ENCODE measurements around the gene CNTNAP2. TPM values are rescaled to one million over a fixed set of nuclear protein-coding genes. Genes with fewer than 3 reads are reported as not detected.
"Not testable (repeated sequence)": the region's sequence is repeated elsewhere in the genome, so short reads cannot be mapped to it uniquely, and the experiment has no call there.

CNTNAP2 gene
- total RNA-seq, 1 donor from 2014 or later = 4.2 TPM

DNA sequence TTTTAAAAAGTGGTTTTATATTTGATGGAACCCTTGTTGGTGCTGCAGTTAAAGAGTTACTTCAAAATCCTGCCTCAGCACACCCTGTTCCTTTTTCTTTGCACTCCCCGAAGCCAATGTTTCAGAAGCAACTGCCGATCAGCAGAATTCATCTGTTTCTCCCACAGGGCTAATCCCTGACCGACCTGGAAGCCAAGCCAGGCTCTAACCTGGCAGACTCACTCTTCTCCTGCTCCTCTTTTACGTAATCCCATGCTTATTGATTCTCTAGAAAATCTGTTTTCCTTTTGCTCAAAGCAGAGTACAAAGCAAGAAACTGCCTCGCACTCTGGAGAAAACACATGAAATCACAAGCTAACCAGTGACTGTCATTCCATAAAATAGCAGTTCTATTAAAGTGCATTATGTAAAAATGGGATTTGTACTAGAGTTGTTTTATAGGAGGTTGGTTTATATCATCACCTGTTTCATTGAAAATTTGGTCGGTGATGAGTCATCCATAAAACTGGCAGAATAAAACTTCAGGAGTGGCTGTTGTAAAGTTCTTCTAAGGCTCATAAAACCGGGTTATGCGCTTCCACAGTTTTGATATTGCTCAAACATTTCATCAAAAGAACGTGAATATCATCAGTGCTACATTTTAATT is 99.9 kb downstream of the CNTNAP2 start:
- H3K9me3 Mint-ChIP-seq = no peaks in the 10 kb centered on the region
- H3K4me1 Mint-ChIP-seq = no peaks in the 10 kb centered on the region
- H3K4me3 Mint-ChIP-seq = no peak overlapping the region
- H3K27ac Mint-ChIP-seq = no peak overlapping the region
- DNase-seq (ENCODE audit: low spot score in 2 of 2, unreplicated experiment in 2 of 2) = no peak
- TF ChIP-seq, protein P1, sequence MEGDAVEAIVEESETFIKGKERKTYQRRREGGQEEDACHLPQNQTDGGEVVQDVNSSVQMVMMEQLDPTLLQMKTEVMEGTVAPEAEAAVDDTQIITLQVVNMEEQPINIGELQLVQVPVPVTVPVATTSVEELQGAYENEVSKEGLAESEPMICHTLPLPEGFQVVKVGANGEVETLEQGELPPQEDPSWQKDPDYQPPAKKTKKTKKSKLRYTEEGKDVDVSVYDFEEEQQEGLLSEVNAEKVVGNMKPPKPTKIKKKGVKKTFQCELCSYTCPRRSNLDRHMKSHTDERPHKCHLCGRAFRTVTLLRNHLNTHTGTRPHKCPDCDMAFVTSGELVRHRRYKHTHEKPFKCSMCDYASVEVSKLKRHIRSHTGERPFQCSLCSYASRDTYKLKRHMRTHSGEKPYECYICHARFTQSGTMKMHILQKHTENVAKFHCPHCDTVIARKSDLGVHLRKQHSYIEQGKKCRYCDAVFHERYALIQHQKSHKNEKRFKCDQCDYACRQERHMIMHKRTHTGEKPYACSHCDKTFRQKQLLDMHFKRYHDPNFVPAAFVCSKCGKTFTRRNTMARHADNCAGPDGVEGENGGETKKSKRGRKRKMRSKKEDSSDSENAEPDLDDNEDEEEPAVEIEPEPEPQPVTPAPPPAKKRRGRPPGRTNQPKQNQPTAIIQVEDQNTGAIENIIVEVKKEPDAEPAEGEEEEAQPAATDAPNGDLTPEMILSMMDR (IDR thresholded peaks at IDR 0.05; ENCODE audit: unreplicated experiment) = no peak
- H3K36me3 Mint-ChIP-seq = no peaks in the 10 kb centered on the region
- H3K27me3 Mint-ChIP-seq (ENCODE audit: low read depth) = peaks cover 13% of the 10 kb centered on the region

DNA sequence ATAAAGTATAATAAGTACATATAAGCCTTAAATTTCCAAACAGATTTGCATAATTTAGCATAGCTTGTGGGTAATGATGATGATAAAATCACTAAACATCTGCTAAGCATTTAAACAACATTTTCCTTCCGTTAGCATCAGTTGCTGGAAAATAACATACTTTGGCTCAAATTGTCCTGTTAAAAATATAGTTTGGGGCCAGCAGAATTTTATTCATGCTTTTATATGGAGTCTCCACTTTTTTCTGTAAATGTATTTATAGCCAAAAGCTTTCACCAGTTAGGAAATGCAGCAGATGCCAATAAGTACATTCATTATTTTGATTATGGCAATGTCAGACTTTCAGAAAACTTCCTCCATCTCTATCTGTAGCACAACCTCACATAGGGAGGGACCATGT is 107.2 kb downstream of the CNTNAP2 start:
- H3K9me3 Mint-ChIP-seq = peaks cover 6% of the 10 kb centered on the region
- no peak overlapping the region for H3K27ac Mint-ChIP-seq
- TF ChIP-seq, protein P1 (IDR thresholded peaks at IDR 0.05; ENCODE audit: unreplicated experiment) = no peak
- H3K4me1 Mint-ChIP-seq = no peaks in the 10 kb centered on the region
- H3K27me3 Mint-ChIP-seq (ENCODE audit: low read depth) = no peaks in the 10 kb centered on the region
- no peak overlapping the region for H3K4me3 Mint-ChIP-seq
- DNase-seq (ENCODE audit: low spot score in 2 of 2, unreplicated experiment in 2 of 2) = no peak
- H3K36me3 Mint-ChIP-seq = no peaks in the 10 kb centered on the region

DNA sequence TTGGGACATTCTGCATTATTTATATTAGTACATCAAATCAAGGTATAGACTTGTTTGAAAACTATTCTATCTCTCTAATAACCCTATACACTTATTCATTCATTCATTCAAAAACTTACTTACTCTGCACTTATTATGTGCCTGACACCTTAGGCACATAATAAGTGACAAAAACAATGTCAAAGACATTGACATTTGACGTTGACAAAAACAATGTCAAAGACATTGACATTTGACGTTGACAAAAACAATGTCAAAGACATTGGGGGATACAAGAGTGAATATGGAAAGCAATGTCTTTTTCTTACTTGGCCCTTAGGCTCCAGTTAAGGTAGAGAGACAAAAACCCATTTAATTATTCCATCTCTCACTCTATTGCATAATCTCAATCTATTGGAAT is 116.0 kb downstream of the CNTNAP2 start:
- Mint-ChIP-seq H3K27ac (no peak overlapping the region), H3K36me3 (no peaks in the 10 kb centered on the region), H3K4me1 (no peaks in the 10 kb centered on the region), H3K27me3 (ENCODE audit: low read depth) (peaks cover 3% of the 10 kb centered on the region), H3K9me3 (no peaks in the 10 kb centered on the region), H3K4me3 (no peak overlapping the region)
- DNase-seq (ENCODE audit: low spot score in 2 of 2, unreplicated experiment in 2 of 2) = no peak
- TF ChIP-seq, protein P1 (IDR thresholded peaks at IDR 0.05; ENCODE audit: unreplicated experiment) = no peak

DNA sequence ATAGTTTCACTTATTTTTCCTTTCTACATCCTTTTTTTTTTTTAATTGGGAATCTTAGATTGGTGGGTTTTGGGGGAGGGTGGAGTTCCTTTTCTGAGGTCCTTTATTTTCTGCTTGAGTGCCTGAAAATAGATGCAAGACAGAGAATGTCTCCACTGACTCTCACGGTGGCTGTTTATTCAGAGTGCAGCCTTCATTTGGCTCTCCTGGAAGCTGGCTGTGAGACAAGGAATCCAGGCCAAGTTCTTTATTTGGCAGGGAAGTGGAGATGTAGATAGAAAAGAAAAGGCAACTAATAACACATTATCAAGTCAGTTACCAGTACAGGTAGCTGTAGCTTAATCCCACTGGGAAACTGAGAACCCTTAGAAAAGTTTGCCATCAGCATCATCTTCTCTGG is 118.6 kb downstream of the CNTNAP2 start:
- TF ChIP-seq, protein P1 (IDR thresholded peaks at IDR 0.05; ENCODE audit: unreplicated experiment) = no peak
- no peaks in the 10 kb centered on the region for H3K36me3 Mint-ChIP-seq
- DNase-seq (ENCODE audit: low spot score in 2 of 2, unreplicated experiment in 2 of 2) = no peak
- H3K4me3 Mint-ChIP-seq = no peak overlapping the region
- no peaks in the 10 kb centered on the region for H3K9me3 Mint-ChIP-seq
- no peaks in the 10 kb centered on the region for H3K4me1 Mint-ChIP-seq
- H3K27me3 Mint-ChIP-seq (ENCODE audit: low read depth) = peaks cover 5% of the 10 kb centered on the region
- no peak overlapping the region for H3K27ac Mint-ChIP-seq

DNA sequence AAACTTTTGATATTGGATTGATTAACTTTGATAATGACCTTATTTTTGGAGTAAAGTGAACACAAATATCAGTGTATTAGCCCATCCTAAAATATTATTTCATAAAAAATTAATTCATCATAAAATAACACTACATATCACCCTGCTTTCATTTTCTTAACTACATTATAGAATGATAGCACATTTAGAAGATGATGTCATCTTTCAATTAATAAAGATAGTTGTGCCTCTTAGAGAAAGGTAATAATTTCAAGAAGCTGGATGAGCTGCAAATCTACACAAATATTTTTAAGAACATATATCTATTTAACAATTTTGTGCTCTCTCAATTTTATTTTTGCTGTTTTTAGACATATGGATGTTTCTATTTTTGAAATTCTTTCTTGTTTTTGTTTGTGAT is 126.1 kb downstream of the CNTNAP2 start:
- Mint-ChIP-seq H3K4me1 (no peaks in the 10 kb centered on the region), H3K36me3 (no peaks in the 10 kb centered on the region), H3K27ac (no peak overlapping the region), H3K4me3 (no peak overlapping the region), H3K9me3 (no peaks in the 10 kb centered on the region), H3K27me3 (ENCODE audit: low read depth) (peaks cover 35% of the 10 kb centered on the region)
- TF ChIP-seq, protein P1 (IDR thresholded peaks at IDR 0.05; ENCODE audit: unreplicated experiment) = no peak
- DNase-seq (ENCODE audit: low spot score in 2 of 2, unreplicated experiment in 2 of 2) = no peak

DNA sequence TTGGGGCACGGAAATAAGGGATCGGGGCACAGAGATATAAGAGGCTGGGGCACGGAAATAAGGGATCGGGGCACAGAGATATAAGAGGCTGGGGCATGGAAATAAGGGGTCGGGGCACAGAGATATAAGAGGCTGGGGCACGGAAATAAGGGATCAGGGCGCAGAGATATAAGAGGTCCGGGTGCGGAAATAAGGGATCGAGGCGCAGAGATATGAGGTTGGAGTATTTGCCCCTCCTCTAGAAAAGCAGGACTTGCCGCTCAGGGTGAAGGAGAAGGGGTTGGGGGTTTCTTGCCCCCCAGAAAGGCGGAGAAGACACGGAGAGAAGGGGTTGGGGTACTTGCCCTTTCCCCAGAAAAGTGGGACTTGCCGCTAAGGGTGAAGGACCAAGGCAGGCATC is 131.4 kb downstream of the CNTNAP2 start:
- peaks cover 59% of the 10 kb centered on the region for H3K27me3 Mint-ChIP-seq (ENCODE audit: low read depth)
- not testable (repeated sequence) for H3K36me3 Mint-ChIP-seq; H3K27ac Mint-ChIP-seq; DNase-seq (ENCODE audit: low spot score in 2 of 2, unreplicated experiment in 2 of 2); H3K9me3 Mint-ChIP-seq
- peak overlapping the region; percentile 55 for H3K4me3 Mint-ChIP-seq
- peaks cover 11% of the 10 kb centered on the region for H3K4me1 Mint-ChIP-seq

DNA sequence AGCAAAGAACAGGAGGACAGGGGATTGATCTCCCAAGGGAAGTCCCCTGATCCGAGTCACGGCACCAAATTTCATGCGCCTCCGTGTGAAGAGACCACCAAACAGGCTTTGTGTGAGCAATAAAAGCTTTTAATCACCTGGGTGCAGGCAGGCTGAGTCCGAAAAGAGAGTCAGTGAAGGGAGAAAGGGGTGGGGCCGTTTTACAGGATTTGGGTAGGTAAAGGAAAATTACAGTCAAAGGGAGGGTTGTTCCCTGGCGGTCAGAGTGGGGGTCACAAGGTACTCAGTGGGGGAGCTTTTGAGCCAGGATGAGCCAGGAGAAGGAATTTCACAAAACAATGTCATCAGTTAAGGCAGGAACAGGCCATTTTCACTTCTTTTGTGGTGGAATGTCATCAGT is 132.1 kb downstream of the CNTNAP2 start:
- not testable (repeated sequence) for H3K9me3 Mint-ChIP-seq; DNase-seq (ENCODE audit: low spot score in 2 of 2, unreplicated experiment in 2 of 2); H3K27ac Mint-ChIP-seq; H3K36me3 Mint-ChIP-seq
- Mint-ChIP-seq H3K4me1 (peaks cover 11% of the 10 kb centered on the region), H3K4me3 (peak overlapping the region; percentile 55), H3K27me3 (ENCODE audit: low read depth) (peaks cover 61% of the 10 kb centered on the region)
